Keratinocyte (primary cell): ENCODE data around the gene AGTPBP1.

Experiments used
- EZH2 ChIP-seq: IDR thresholded peaks from one replicate; pipeline ENCODE4 v1.6.1; 2012; ENCODE audit warnings: inconsistent platforms, mild to moderate bottlenecking, low read length, moderate library complexity
- TF ChIP-seq, protein P1 (sequence below), 3 experiments: IDR thresholded peaks in 1 of 3; conservative IDR thresholded peaks in 1 of 3; optimal IDR thresholded peaks in 1 of 3; 2 replicates in 2 of 3; 3 replicates in 1 of 3; pipeline versions ENCODE3 to v1.5.1; 2011; ENCODE audit warnings: low read length in 3 of 3, mild to moderate bottlenecking in 3 of 3, moderate library complexity in 2 of 3, control low read depth in 1 of 3, inconsistent platforms in 1 of 3; ENCODE audit not compliant: insufficient read depth in 2 of 3; ENCODE audit errors: extremely low read depth in 1 of 3

DNA sequence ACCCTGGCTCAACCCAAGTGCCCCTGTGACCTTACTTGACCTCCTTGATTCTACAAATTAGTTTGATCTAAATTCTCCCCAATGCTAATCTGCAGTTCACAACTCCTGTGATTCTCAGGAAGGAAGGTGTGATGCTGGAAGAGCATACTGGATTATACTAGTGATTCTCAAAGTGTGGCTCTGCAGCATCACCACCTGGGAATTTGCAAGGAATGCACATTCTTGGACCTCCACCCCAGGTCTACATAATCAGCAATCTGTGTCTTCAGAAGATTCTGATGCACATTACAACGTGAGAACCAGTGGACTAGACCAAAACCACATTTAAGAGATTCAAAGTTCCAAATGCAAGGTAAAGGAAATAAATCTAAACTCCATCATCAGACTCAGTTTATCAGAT is 198.6 kb downstream of the AGTPBP1 start:
- TF ChIP-seq, protein P1, sequence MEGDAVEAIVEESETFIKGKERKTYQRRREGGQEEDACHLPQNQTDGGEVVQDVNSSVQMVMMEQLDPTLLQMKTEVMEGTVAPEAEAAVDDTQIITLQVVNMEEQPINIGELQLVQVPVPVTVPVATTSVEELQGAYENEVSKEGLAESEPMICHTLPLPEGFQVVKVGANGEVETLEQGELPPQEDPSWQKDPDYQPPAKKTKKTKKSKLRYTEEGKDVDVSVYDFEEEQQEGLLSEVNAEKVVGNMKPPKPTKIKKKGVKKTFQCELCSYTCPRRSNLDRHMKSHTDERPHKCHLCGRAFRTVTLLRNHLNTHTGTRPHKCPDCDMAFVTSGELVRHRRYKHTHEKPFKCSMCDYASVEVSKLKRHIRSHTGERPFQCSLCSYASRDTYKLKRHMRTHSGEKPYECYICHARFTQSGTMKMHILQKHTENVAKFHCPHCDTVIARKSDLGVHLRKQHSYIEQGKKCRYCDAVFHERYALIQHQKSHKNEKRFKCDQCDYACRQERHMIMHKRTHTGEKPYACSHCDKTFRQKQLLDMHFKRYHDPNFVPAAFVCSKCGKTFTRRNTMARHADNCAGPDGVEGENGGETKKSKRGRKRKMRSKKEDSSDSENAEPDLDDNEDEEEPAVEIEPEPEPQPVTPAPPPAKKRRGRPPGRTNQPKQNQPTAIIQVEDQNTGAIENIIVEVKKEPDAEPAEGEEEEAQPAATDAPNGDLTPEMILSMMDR (optimal IDR thresholded peaks at IDR 0.05 in 1 of 3, IDR thresholded peaks at IDR 0.05 in 1 of 3, conservative IDR thresholded peaks at IDR 0.05 in 1 of 3; ENCODE audit: extremely low read depth in 1 of 3, insufficient read depth in 2 of 3, low read length in 3 of 3): peak in 1 of 3 experiments; percentile 39
- no peak for TF ChIP-seq EZH2
